ENCODE measurements around the gene RERE. TPM values are rescaled to one million over a fixed set of nuclear protein-coding genes. Genes with fewer than 3 reads are reported as not detected.
A peak's percentile ranks its signal among the peaks of the same experiment; 100 is the strongest.

RERE gene
- total RNA-seq, 1 experiment from 2014 or later = 47.4 TPM

DNA sequence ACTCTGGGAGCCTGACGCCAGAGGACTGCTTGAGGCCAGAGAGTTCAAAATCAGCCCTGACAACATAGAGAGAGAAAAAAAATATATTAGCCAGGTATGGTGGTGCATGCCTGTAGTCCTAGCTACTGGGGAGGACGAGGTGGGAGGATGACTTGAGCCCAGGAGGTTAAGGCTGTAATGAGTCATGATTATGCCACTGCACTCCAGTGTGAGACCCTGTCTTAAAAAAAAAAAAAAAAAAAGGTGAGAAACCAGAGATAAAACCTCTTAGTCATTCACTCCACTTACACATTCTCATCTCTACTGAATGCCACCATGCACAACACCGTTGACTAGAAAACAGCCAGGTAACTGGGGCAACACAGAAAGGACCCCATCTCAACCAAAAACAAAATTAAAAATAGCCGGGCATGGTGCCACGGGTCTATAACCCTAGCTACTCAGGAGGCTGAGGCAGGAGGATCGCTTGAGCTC is 321.5 kb downstream of the RERE start:
- 0 out of 2 replicates have a peak, but pooled peaks cover 3% of the 10 kb centered on the region for H3K9me3 ChIP-seq (replicated peaks)
- DNase-seq = no peak
- H3K4me1 ChIP-seq = peaks cover 9% of the 10 kb centered on the region

DNA sequence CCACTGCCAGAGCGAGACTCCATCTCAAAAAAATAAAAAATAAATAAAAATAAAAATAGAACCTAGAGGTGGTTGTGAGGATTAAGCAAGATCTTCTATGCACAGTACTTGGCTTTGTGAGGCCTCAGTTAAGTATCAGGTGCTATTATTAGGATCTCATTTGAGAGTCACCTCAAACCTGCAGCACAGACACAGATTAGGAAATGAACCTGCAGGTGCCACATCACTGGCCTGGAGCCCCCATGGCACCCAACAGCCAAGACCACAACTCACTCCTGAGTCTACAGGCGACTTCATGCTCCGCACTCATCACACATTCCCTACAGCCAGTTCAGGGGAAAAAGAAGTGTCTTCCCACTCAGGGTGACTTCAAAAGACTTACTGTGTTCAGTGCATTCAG is 322.8 kb downstream of the RERE start:
- Histone ChIP-seq H3K9me3 (replicated peaks) (no peaks in the 10 kb centered on the region), H3K4me1 (peaks cover 9% of the 10 kb centered on the region), H3K27ac (no peak overlapping the region), H3K36me3 (peaks cover 26% of the 10 kb centered on the region), H3K4me3 (no peak overlapping the region), H3K27me3 (no peaks in the 10 kb centered on the region)
- no peak for DNase-seq

More for the DNA sequence above, 321.5 kb downstream of the RERE start:
- Histone ChIP-seq H3K4me3 (no peak overlapping the region), H3K36me3 (peaks cover 29% of the 10 kb centered on the region), H3K27ac (no peak overlapping the region), H3K27me3 (no peaks in the 10 kb centered on the region)

DNA sequence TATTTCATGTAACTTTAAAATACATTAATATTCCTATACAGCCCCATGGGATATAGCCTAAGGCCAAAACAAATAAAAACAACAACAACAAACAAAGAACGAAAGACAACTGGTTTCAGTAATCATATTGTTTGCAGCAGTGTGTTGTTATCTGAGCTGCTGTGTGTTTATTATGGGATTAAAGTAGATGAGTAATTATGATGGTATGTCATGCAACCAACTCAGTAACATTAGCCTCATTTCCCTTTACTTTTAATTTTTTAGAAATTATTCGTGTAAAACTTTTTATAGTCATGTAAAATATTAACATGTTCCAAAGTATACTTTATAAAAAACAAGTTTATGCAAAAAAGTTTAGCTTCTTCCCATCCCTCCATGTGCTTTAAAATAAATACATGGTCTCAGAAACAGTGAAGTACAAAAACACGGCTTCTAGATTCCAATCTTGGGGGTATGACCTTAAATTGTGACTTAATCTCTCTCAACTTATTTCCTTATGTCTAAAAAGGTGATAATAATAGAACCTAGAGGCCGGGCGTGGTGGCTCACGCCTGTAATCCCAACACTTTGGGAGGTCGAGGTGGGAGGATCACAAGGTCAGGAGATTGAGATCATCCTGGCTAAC is 323.4 kb downstream of the RERE start:
- no peak for DNase-seq
- Histone ChIP-seq H3K9me3 (replicated peaks) (no peaks in the 10 kb centered on the region), H3K36me3 (peaks cover 29% of the 10 kb centered on the region), H3K27me3 (no peaks in the 10 kb centered on the region), H3K4me1 (peaks cover 9% of the 10 kb centered on the region), H3K4me3 (no peak overlapping the region), H3K27ac (no peak overlapping the region)

DNA sequence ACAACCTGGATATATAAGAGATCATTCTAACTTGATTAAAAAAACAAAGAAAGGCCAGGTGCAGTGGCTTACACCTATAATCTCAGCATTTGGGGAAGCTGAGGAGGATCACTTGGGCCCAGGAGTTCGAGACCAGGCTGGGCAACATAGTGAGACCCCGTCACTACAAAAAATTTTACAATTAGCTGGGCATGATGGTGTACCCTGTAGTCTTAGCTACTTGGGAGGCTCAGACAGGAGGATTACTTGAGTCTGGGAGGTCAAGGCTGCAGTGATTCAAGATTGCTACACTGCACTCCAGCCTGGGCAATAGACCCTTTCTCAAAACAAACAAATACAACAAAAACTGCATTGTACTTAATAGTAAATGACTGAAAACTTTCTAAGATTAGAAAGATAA is 330.2 kb downstream of the RERE start:
- Histone ChIP-seq H3K4me3 (no peak overlapping the region), H3K27ac (no peak overlapping the region), H3K4me1 (no peaks in the 10 kb centered on the region), H3K9me3 (replicated peaks) (no peaks in the 10 kb centered on the region), H3K27me3 (no peaks in the 10 kb centered on the region), H3K36me3 (peaks cover 10% of the 10 kb centered on the region)
- no peak for DNase-seq

DNA sequence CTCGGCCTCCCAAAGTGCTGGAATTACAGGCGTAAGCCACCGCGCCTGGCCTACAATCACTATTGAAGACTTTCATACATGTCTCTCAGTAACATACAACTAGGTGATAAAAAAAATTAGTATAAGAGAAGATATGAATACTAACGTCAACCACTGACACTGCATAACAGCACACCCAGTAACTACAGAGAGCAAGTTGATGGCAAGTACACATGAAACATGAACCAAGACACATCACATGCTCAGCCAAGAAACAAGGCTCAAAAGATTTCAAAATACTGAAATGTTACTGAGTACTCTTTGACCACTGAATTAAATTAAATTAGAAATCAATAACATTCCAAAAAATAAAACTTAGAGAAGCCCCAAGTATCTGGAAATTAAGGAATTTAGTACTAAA is 331.4 kb downstream of the RERE start:
- DNase-seq = no peak
- no peaks in the 10 kb centered on the region for H3K27me3 ChIP-seq
- peaks cover 7% of the 10 kb centered on the region for H3K36me3 ChIP-seq
- no peak overlapping the region for H3K4me3 ChIP-seq
- H3K27ac ChIP-seq = no peak overlapping the region
- no peaks in the 10 kb centered on the region for H3K4me1 ChIP-seq
- H3K9me3 ChIP-seq (replicated peaks) = no peaks in the 10 kb centered on the region

DNA sequence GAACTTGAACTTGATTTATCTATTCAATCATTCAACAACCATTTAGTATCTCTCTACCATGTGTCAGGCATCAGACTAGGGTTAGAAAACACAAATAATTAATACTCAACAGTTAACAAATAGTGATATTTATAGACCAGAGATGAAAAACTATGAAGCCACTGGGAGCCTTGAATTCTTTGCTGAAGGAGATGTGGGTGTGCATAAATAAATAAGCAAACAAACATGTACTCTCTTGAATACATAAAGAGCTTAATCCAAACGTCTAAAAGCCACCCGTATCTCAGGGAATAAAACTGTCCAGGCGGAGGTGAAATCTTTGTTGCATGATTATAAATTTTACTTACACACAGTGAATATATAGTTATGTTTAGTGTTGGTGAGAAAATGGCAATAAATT is 333.9 kb downstream of the RERE start:
- no peak for DNase-seq
- H3K9me3 ChIP-seq (replicated peaks) = no peaks in the 10 kb centered on the region
- no peak overlapping the region for H3K4me3 ChIP-seq
- no peaks in the 10 kb centered on the region for H3K4me1 ChIP-seq
- H3K36me3 ChIP-seq = peaks cover 5% of the 10 kb centered on the region
- no peaks in the 10 kb centered on the region for H3K27me3 ChIP-seq
- H3K27ac ChIP-seq = no peak overlapping the region

DNA sequence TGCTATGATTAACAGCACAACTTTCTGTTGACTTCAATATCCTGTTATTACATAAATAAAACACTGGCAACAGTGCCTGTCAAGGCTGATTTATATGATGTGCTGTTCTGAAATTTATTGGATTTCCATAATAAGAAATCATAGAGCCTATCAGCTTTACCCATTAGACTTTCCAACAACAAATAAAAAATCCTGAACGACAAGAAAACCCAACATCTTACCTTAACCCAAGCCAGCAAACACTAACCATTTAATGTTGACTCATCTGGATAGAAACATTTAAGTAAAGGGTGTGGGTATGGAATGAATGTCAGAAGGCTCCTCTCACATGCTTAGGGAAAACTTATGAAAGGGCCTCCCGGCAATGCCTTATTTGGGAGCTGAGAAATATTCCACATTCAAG is 334.5 kb downstream of the RERE start:
- DNase-seq = no peak
- no peak overlapping the region for H3K27ac ChIP-seq

DNA sequence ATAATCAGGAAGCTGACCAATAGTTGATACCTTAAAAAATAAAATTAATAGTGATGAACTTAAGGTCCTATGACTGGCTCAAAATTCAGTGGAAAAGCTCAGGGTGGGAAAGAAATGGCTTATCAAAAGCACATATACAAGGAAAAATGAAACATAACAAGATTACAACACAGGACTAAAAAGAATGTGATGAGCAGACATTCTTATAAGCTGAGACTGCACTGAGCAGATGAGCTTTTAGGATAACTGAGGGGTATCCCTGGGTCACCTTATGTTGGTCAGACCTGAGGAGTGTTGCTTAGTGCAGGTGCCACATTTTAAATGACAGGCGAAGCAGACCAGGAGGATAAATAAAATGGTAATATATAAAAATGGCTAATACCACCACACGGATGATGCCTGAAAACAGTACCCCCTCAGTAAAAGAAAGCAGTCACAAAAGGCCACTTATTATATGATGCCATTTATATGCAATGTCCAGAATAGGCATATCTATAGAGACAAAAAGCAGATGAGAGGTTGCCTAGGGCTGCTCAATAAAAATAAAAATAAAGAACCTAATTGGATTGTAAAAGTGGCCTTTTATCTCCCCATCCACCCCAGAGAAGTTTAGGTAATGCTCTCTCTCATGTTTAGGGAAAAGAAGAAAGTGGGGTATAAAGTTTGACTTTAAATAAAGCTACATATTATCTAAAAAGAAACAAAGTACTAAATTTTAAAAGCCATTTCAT is 335.6 kb downstream of the RERE start:
- H3K4me1 ChIP-seq = no peaks in the 10 kb centered on the region
- no peak overlapping the region for H3K27ac ChIP-seq
- no peak for DNase-seq

More for the DNA sequence above, 334.5 kb downstream of the RERE start:
- no peak overlapping the region for H3K4me3 ChIP-seq
- no peaks in the 10 kb centered on the region for H3K27me3 ChIP-seq
- H3K36me3 ChIP-seq = peaks cover 5% of the 10 kb centered on the region
- no peaks in the 10 kb centered on the region for H3K9me3 ChIP-seq (replicated peaks)
- H3K4me1 ChIP-seq = no peaks in the 10 kb centered on the region

DNA sequence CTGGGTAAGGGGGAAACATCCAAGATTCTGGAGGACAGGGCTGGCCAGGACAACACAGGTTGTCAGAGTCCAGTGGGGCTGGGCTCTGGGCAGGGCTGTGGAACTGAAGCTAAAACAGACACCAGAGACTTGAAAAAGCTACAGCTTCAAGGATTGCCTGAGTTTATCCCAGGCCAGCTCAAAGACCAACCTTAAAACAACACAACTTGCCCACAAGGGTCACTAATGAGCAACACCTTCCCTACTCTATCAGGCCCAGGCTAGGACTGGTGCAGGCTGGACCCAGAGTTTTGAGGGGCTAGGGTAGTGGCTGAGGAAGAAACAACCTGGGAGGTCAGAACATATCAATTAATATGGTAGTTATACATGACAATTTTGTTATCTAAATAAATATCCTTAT is 338.9 kb downstream of the RERE start:
- H3K4me3 ChIP-seq = no peak overlapping the region
- no peaks in the 10 kb centered on the region for H3K9me3 ChIP-seq (replicated peaks)
- no peaks in the 10 kb centered on the region for H3K27me3 ChIP-seq
- H3K27ac ChIP-seq = no peak overlapping the region
- peaks cover 12% of the 10 kb centered on the region for H3K4me1 ChIP-seq
- peaks cover 2% of the 10 kb centered on the region; the same call in 1 of the 2 replicates for H3K36me3 ChIP-seq
- DNase-seq = no peak

More for the DNA sequence above, 335.6 kb downstream of the RERE start:
- Histone ChIP-seq H3K36me3 (peaks cover 5% of the 10 kb centered on the region), H3K9me3 (replicated peaks) (no peaks in the 10 kb centered on the region), H3K4me3 (no peak overlapping the region), H3K27me3 (no peaks in the 10 kb centered on the region)

DNA sequence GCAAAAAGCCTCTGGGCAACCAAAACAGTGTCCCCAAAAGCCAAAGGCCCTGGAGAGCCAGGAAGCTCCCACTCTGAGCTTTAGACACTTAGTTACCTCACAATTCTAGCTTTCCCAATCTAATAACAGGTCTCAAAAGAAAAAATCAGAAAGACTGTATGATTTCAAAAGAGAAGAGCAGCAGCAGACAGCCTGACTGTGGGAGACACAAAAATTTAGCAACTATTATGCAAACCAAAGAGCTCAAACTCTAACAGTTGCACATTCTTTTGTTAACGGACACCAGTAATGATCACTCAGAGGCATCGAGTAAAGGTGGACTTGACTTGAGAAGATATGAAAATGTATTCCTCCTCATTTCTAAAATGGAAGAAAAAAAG is 339.5 kb downstream of the RERE start:
- H3K4me1 ChIP-seq = peaks cover 13% of the 10 kb centered on the region
- H3K4me3 ChIP-seq = no peak overlapping the region
- H3K27me3 ChIP-seq = no peaks in the 10 kb centered on the region
- peaks cover 2% of the 10 kb centered on the region; the same call in 1 of the 2 replicates for H3K36me3 ChIP-seq
- no peak for DNase-seq
- H3K9me3 ChIP-seq (replicated peaks) = no peaks in the 10 kb centered on the region
- no peak overlapping the region for H3K27ac ChIP-seq

DNA sequence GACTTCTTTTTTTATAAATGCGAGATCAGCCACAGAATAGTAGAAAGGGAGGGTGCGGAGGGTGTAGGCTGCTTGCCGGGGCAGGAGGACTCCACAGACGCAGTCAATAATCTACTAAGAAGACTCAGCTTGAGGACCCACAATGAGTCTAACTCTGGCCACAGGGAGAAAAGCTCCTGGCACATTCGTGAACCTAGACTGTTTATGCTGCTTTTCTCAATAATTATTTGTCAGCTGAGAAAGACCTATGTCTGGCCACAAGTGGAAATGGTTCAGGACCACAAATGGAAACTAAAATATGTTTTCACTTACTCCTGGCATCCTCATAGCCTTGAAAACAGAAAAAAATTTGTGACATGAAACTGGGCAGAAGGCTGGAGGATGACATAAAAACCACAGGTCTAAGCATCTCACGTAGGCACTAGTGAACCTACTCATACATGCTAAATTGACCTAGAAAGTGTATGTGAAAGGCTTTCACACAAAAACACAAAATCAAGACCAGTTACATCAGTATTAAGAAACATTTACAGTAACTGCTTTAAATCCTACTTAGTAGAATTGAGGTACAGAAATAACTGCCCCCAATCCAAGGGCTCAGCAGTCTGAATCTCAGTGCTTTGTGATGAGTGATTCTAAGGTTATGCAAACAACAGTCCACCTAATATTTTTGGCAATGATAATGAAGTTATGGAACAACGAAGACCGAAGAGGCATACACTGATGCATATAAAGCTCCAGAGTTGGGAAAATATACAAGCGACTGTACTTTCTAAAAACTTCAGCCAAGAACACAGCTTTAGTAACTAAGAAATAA is 340.1 kb downstream of the RERE start:
- Histone ChIP-seq H3K4me1 (peaks cover 17% of the 10 kb centered on the region), H3K36me3 (peaks cover 2% of the 10 kb centered on the region; the same call in 1 of the 2 replicates), H3K4me3 (no peak overlapping the region), H3K9me3 (replicated peaks) (no peaks in the 10 kb centered on the region), H3K27ac (no peak overlapping the region), H3K27me3 (no peaks in the 10 kb centered on the region)
- no peak for DNase-seq

DNA sequence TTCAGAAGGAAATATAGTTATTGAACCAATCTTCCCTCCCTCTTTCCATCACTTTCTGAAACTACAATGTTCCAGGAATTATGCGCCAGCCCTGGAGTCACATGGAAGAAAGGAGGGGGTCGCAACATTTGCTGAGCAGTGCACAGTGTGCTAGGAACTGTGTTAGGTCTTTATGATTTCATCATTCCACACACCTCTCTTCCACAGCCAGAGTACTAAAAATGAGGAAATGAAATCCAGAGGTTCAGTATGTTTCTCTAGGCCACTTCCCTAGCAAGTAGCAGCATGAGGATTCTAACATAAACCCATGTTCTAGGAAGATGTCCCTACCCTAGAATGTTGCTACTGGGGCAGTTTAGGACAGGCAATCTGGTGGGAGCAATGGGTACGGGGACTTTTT is 341.4 kb downstream of the RERE start:
- Histone ChIP-seq H3K36me3 (peaks cover 2% of the 10 kb centered on the region; the same call in 1 of the 2 replicates), H3K4me1 (peaks cover 19% of the 10 kb centered on the region), H3K27me3 (no peaks in the 10 kb centered on the region), H3K4me3 (no peak overlapping the region), H3K27ac (no peak overlapping the region), H3K9me3 (replicated peaks) (no peaks in the 10 kb centered on the region)
- no peak for DNase-seq

DNA sequence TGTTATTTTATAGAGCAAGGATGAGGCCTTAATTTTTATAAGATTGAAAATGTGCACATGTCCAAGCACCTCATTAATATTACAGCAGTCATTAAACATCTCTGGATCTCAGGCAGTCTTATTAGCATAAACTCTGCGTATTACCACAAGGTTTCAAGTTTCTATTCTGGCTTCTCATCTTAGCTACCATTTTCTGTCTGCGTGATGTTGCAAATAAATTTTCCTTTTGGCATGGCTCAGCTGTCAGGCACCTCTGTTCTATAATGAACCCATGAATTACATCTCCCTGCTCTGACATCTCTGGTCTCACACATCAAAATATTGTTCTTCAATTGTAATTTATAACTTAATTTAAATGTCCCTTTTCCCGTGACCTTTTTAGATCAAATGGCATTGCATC is 343.1 kb downstream of the RERE start:
- H3K27ac ChIP-seq = no peak overlapping the region

DNA sequence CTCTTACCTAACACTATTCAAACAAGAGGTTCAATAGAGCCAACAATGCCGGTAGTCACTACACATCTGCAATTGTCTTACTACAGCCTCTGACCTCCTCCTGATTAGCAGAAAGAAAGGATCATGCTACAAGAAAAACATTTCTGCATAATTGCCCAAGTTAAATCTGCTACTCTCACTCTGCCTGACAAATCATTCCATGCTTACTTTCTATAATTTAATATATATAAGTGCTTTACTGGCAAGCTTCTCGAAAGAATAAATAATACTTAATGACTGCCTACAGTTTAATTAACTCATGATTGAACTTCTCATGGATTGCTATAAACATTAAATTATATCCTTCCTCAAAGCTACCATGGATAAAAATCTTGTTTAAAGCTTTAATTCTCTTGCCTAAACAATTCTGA is 343.5 kb downstream of the RERE start:
- Histone ChIP-seq H3K27me3 (no peaks in the 10 kb centered on the region), H3K27ac (no peak overlapping the region), H3K9me3 (replicated peaks) (no peaks in the 10 kb centered on the region), H3K36me3 (peaks cover 2% of the 10 kb centered on the region; the same call in 1 of the 2 replicates), H3K4me1 (peaks cover 19% of the 10 kb centered on the region), H3K4me3 (no peak overlapping the region)
- peak in 1 of 2 experiments; percentile 23 for DNase-seq

More for the DNA sequence above, 343.1 kb downstream of the RERE start:
- DNase-seq = peak in 1 of 2 experiments; percentile 28
- peaks cover 19% of the 10 kb centered on the region for H3K4me1 ChIP-seq
- H3K27me3 ChIP-seq = no peaks in the 10 kb centered on the region
- peaks cover 2% of the 10 kb centered on the region; the same call in 1 of the 2 replicates for H3K36me3 ChIP-seq
- no peak overlapping the region for H3K4me3 ChIP-seq
- H3K9me3 ChIP-seq (replicated peaks) = no peaks in the 10 kb centered on the region

Measured in SJCRH30 (cell line).